ENCODE results near the gene CNOT4.

The CNOT4 gene

GRCh38 chr7:135509839-135510591 is at the start of gene CNOT4:
Gene CNOT4, minus strand, starts transcription at chr7:135510102. Its CDS starts 71,771 bp downstream, at chr7:135438331.
- H3K4me3 ChIP-seq (ENCODE audit: low read depth, low read length): peak within 1 kb of the TSS; percentile 84
- TF ChIP-seq CTCF (IDR thresholded peaks at IDR 0.05; ENCODE audit: low read depth, low read length): no peak
- H3K27me3 ChIP-seq (ENCODE audit: insufficient read depth, low read depth, severe bottlenecking): no peaks in the 10 kb centered on the region

GRCh38 chr7:135558881-135559280 is 49.0 kb upstream of the CNOT4 start:
- no peak overlapping the region for H3K27ac ChIP-seq
- no peak for TF ChIP-seq CTCF (IDR thresholded peaks at IDR 0.05; ENCODE audit: low read depth, low read length)
- peaks cover 6% of the 10 kb centered on the region for H3K36me3 ChIP-seq
- H3K4me3 ChIP-seq (ENCODE audit: low read depth, low read length): peak overlapping the region; percentile 96
- no peaks in the 10 kb centered on the region for H3K27me3 ChIP-seq (ENCODE audit: insufficient read depth, low read depth, severe bottlenecking)
- no peaks in the 10 kb centered on the region for H3K9me3 ChIP-seq (ENCODE audit: severe bottlenecking)
- no peak for DNase-seq

More at GRCh38 chr7:135509839-135510591, at the start of gene CNOT4:
- H3K9me3 ChIP-seq (ENCODE audit: severe bottlenecking): no peaks in the 10 kb centered on the region
- peaks cover 5% of the 10 kb centered on the region for H3K36me3 ChIP-seq
- peak; percentile 97 for DNase-seq
- H3K27ac ChIP-seq: peak within 1 kb of the TSS; percentile 96

GRCh38 chr7:135558337-135558767 is 48.5 kb upstream of the CNOT4 start:
- peak; percentile 68 for DNase-seq
- H3K4me3 ChIP-seq (ENCODE audit: low read depth, low read length): peak overlapping the region; percentile 96
- H3K36me3 ChIP-seq: peaks cover 6% of the 10 kb centered on the region
- H3K27ac ChIP-seq: peak overlapping the region; percentile 99
- TF ChIP-seq CTCF (IDR thresholded peaks at IDR 0.05; ENCODE audit: low read depth, low read length): peak; percentile 52; the same call in 1 of the 2 replicates
- no peaks in the 10 kb centered on the region for H3K9me3 ChIP-seq (ENCODE audit: severe bottlenecking)
- no peaks in the 10 kb centered on the region for H3K27me3 ChIP-seq (ENCODE audit: insufficient read depth, low read depth, severe bottlenecking)

- H3K9me3 ChIP-seq (ENCODE audit: severe bottlenecking): no peaks in the 10 kb centered on the region
- H3K27me3 ChIP-seq (ENCODE audit: insufficient read depth, low read depth, severe bottlenecking): no peaks in the 10 kb centered on the region
- TF ChIP-seq CTCF (IDR thresholded peaks at IDR 0.05; ENCODE audit: low read depth, low read length): no peak
- peaks cover 6% of the 10 kb centered on the region for H3K36me3 ChIP-seq
- H3K4me3 ChIP-seq (ENCODE audit: low read depth, low read length): peak within 1 kb of the TSS; percentile 96
- DNase-seq: peak; percentile 75
- H3K27ac ChIP-seq: peak within 1 kb of the TSS; percentile 99
Observed at GRCh38 chr7:135557455-135558336, 47.8 kb upstream of the CNOT4 start, which contains the start of gene NUP205. Gene NUP205, plus strand, starts transcription at chr7:135557917. Its CDS starts 28 bp downstream, at chr7:135557945.

- no peak overlapping the region for H3K27ac ChIP-seq
- no peaks in the 10 kb centered on the region for H3K9me3 ChIP-seq (ENCODE audit: severe bottlenecking)
- no peak overlapping the region for H3K4me3 ChIP-seq (ENCODE audit: low read depth, low read length)
- no peaks in the 10 kb centered on the region for H3K36me3 ChIP-seq
- no peak for TF ChIP-seq CTCF (IDR thresholded peaks at IDR 0.05; ENCODE audit: low read depth, low read length)
- DNase-seq: no peak
- H3K27me3 ChIP-seq (ENCODE audit: insufficient read depth, low read depth, severe bottlenecking): no peaks in the 10 kb centered on the region
Observed at GRCh38 chr7:135553346-135553745, 43.4 kb upstream of the CNOT4 start.

All from WERI-Rb-1 (cell line).